GM12873 (cell line): Measurements from ENCODE around the gene GPATCH8.

Source experiments
- CTCF ChIP-seq: IDR thresholded peaks from 2 replicates; pipeline ENCODE4 v1.5.1; 2012; ENCODE audit warnings: low read depth, mild to moderate bottlenecking, moderate library complexity, low read length, control low read depth; ENCODE audit not compliant: insufficient read depth; ENCODE audit errors: missing control alignments

The GPATCH8 gene

GRCh38 chr17:44442806-44443205 is 60.4 kb downstream of the GPATCH8 start:
- no peak for TF ChIP-seq CTCF

GRCh38 chr17:44439168-44439567 is 64.0 kb downstream of the GPATCH8 start:
- no peak for TF ChIP-seq CTCF

- TF ChIP-seq CTCF: no peak
These were observed 64.6 kb downstream of the GPATCH8 start for GRCh38 chr17:44438636-44439035.

GRCh38 chr17:44436336-44436735 is 66.9 kb downstream of the GPATCH8 start:
- no peak for TF ChIP-seq CTCF

- TF ChIP-seq CTCF: no peak
These were observed 70.7 kb downstream of the GPATCH8 start for GRCh38 chr17:44432254-44433157.

GRCh38 chr17:44424828-44425461 is 78.3 kb downstream of the GPATCH8 start:
- TF ChIP-seq CTCF: no peak

GRCh38 chr17:44417553-44417952 is 85.7 kb downstream of the GPATCH8 start:
- no peak for TF ChIP-seq CTCF
